NCI-H1417 treated with DMSO at 0.1 percent for 48 hours (cell line): ENCODE measurements around the gene GOT2.
"Not testable (repeated sequence)": the region's sequence is repeated elsewhere in the genome, so short reads cannot be mapped to it uniquely, and the experiment has no call there.

Experiments
- DNase-seq: peaks from one replicate; lab custom pipeline; 2025; lab: John Stamatoyannopoulos, UW

GOT2 gene

GRCh38 chr16:58733671-58734458 lies at the start of gene GOT2:
Gene GOT2 (minus strand): TSS chr16:58734316. CDS start chr16:58734228, 88 bp downstream.
- DNase-seq: peak; percentile 30

GRCh38 chr16:58779291-58779690 lies 45.2 kb upstream of the GOT2 start:
- not testable (repeated sequence) for DNase-seq

GRCh38 chr16:58773870-58774269 lies 39.8 kb upstream of the GOT2 start:
- DNase-seq: no peak

GRCh38 chr16:58768145-58768544 lies 34.0 kb upstream of the GOT2 start:
- no peak for DNase-seq

GRCh38 chr16:58767581-58767980 lies 33.5 kb upstream of the GOT2 start:
- DNase-seq: no peak

- no peak for DNase-seq
Observed at GRCh38 chr16:58756650-58757332, 22.7 kb upstream of the GOT2 start.

GRCh38 chr16:58755989-58756649 lies 22.0 kb upstream of the GOT2 start:
- DNase-seq: no peak

- DNase-seq: no peak
Observed at GRCh38 chr16:58753711-58754134, 19.6 kb upstream of the GOT2 start.

GRCh38 chr16:58744497-58744896 lies 10.4 kb upstream of the GOT2 start:
- no peak for DNase-seq

- DNase-seq: no peak
Observed at GRCh38 chr16:58741976-58742375, 7.9 kb upstream of the GOT2 start.

GRCh38 chr16:58741166-58741565 lies 7.0 kb upstream of the GOT2 start:
- no peak for DNase-seq

GRCh38 chr16:58738672-58739296 lies 4.7 kb upstream of the GOT2 start:
- DNase-seq: no peak

- not testable (repeated sequence) for DNase-seq
Observed at GRCh38 chr16:58736341-58736740, 2.2 kb upstream of the GOT2 start.

GRCh38 chr16:58734459-58734787 lies 307 bp upstream of the GOT2 start:
- DNase-seq: no peak

- DNase-seq: no peak
Observed at GRCh38 chr16:58733248-58733670, 857 bp downstream of the GOT2 start.

GRCh38 chr16:58732545-58733247 lies 1.4 kb downstream of the GOT2 start:
- no peak for DNase-seq

GRCh38 chr16:58730724-58731370 lies 3.3 kb downstream of the GOT2 start:
- no peak for DNase-seq

GRCh38 chr16:58727796-58728568 lies 6.1 kb downstream of the GOT2 start:
- no peak for DNase-seq

GRCh38 chr16:58727028-58727781 lies 6.9 kb downstream of the GOT2 start:
- no peak for DNase-seq

- no peak for DNase-seq
Observed at GRCh38 chr16:58723109-58723508, 11.0 kb downstream of the GOT2 start.
